ENCODE results near the gene FAM131A.

Gene FAM131A

DNA sequence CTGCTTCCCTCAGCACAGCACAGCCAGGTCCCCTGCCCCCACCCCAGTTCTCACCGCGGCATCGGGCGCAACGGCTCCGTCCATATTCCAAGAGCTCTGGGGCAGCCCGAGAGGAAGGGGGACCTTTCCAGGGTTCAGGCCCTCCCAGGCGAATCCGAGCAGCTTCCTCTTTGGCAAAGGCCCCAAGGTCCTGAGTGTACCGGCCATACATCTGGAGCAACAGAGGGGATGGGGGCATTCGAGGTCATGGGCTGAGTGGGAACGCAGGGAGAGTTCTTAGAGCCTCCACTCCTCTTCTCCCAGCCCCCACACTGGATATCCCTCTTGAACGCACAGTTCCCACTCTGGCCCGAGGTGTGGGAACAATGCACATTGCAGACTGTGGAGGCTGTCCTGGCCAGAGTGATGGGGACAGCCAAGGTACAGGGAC is 21.5 kb downstream of the FAM131A start:
- DNase-seq: no peak

DNA sequence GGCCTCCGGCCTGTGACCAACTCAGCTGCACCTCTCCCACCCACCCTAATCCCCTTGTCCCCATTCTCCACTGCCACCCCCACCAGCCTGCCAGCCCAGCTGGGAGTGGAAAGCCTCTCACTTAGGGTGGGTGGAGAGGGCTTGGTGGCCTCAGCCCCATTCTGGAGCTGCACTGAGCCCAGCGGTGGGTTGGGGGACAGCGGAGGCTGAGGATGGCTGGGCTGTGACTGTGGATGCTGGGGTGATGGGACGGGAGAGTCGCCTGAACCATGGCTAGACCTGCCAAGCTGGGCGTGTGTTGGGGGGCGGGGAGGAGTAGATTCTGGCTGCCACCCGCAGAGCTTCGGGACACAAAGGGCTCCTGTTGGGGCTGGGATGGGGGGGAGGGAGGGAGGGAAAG is 22.2 kb downstream of the FAM131A start:
- no peak for DNase-seq

DNA sequence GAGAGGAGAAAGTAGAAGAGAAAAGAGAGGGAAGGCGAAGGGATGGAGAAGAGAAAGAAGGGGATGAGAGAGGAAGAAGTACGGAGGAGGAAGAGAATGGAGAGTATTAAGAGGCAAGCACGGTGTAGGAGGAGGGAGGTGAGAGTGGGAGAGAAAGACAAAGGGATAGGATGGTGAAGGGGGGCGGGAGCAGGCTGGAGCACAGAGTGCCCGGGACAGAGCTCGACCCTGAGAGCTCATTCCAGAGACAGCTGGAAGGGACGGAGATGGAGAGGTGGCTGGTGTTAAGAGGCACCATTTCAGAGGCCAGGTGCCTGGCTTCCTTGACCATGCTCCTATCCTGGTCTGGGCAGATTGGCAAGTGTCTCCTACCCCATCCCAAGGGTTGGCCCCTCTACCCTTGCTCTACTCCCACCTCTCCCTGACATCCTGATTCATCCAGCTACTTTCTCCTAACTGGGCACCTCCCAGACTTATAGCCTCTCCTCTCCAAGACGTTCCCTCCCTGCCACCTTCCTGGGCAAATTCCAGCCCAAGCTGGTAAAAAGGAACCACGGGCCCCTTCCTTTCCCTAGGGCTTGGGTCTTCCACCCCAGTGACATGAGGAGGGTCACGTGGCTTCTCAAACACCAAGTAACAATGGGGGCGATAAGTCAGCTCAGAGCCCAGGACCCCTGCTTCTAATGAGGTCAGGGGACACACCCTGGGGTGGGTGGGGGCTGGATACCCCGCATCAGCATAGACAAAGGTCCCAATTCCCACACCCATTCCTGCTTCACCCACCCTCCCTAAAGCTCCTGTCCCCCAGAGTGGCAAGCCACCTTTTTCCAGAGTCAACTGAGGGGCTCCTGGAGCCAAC is 22.9 kb downstream of the FAM131A start:
- no peak for DNase-seq

DNA sequence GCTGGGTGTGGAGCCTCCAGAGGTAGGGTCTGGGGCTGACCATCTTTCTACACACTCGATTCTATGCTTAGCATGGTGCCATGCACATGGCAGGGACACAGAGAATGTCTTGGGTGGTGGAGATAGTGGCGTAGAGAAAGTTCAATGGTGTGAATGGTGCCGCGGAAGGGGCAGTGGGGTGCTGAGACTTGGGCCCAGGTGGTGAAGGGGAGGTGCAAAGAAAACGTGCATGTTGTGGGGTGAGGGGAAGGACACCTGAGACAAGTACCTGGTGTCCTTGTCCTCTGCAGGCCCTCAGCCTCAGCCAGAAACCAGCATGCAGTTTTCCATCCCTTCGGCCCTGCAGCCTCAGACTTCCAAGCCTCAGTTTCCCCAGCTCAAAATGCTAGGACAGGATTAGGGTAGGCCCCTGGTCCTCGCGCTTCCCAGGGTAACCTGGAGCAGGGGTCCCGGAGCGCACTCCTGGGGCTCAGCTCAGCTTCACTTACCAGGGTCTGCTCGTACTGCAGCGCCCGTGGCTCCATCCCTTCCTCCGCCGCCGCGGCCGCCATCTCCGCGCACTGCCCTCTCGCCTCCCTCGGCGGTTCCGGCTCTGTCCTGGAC is 23.6 kb downstream of the FAM131A start:
- DNase-seq: no peak

DNA sequence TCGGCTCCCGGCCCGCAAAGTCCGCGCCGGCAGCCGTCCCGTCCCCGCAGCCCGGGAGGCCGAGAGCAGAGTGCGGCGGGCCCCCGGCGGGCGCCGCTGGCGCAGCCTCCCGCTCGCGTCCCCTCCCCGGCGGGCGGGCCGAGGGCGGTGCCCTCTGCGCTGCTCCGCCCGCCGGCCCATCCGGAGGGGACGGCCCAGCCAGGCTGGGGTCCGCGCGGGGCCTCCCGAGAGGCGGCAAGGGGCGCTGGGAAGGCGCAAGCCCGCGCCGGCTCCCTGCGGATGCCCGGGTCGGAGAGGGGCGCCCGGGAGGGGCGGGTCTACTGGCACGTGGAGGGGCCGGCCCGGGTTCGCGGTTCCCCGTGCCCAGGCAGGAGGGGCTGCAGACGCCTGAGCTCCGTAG is 24.1 kb downstream of the FAM131A start, which contains the start of the genes CLCN2 and POLR2H:
Gene CLCN2 (minus strand): TSS at position 74 of the 400 bp plus-strand sequence. CDS start 126 bp downstream, outside the sequence.
Gene POLR2H (plus strand): TSS at position 179 of the 400 bp plus-strand sequence. CDS start 1,783 bp downstream, outside the sequence.
- DNase-seq: peak; percentile 39

DNA sequence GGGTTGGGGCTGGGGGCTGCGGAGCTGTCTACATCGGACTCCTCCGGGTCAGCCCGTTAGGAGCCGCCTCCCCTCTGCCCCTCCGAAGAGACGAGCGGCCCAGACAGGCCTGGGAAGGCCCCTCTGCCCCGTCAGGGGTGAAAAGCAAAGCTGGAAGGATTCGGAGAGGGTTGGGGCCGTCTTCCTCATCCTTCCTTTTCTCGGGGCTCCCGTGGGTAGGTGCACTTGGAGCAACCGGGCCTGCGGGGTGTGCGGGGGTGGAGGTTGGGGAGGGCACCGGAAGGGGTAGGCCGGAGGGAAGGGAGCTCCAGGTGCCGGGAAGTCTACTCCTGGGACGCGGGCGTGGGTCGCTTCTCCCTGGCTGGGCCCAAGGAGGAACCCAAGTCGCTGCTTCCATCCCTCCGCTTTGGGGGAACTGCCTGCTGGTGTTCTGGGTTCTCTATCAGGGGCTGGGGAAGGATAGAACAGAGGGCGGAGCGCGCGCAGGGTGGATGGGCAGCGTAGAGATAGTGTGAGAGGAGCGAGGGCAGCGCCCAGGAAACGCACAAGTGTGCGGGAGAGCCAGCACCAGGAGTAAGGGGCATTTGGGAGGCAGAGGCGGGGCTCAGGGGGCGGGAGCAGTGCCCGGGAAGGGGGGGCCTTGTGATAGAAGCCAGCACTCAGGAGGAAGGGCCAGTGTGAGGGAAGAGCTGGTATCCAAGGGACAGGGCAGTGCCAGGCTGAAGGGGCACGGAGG is 24.7 kb downstream of the FAM131A start:
- no peak for DNase-seq

DNA sequence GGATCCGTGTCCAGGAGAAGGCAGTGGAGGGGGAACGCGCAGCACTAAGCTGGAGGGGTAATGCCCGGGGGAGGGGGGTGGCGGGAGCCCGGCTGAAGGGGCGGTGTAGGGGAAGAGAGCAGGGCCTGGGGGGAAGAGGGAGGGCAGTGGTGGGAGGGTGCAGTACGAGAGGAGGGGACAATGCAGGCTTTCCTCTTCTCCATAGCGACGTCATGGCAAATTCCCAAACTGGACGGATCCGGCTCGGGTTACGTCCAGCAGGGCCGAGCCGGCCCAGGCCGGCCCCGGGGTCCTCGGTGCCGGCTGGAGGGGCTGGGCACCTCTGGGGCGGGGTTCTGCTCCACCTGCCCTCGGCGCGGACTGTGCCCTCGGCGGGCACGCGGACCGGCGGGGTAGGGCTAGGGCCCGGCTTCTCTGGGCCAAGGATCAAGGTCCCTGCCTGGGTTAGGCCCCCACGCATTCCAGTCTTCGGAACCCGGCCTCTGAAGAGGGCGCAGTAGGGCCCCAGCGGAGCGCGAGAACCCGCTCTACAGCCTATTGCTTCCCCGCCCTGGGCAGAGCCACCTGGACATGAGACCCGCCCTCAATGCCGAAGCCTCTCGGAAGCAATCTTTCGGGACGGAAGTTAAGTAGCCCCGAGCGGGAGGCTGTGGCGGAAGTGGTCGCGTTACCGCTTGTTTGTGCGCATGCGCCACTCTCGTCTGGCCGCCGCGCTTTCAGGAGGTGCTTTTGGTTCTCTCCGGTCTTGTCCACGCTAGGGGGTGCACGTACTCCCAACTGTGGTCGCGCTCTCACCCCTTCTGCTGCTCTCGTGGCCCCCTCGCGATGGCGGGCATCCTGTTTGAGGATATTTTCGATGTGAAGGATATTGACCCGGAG is 25.5 kb downstream of the FAM131A start:
- DNase-seq: peak; percentile 96

DNA sequence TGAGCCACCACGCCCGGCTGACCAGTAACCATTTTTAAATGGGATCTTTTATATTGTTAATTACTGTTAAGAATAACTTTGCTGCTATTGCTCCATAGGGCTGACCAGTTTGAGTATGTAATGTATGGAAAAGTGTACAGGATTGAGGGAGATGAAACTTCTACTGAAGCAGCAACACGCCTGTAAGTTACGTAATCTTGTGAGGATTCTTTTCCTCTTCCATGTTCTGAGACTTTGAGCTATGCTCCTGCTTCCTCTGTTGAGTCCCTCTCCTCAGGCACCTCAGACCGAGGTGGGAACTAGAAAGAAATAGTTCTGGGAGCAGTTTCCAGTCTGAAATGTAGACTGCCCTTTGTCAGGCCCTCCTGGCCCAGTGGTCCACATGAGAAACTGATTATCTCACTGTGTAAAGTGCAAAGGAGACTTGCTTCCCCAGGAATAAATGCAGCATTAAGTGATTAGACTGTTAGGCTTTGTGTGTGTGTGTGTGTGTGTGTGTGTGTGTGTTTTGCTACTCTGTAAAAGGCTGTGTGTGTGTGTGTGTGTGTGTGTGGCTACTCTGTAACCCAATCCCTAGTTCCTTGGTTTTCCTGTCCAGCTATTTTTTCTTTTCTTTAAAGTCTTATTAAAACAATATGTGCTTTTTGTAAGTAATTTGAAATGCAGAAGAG is 29.4 kb downstream of the FAM131A start:
- no peak for DNase-seq

DNA sequence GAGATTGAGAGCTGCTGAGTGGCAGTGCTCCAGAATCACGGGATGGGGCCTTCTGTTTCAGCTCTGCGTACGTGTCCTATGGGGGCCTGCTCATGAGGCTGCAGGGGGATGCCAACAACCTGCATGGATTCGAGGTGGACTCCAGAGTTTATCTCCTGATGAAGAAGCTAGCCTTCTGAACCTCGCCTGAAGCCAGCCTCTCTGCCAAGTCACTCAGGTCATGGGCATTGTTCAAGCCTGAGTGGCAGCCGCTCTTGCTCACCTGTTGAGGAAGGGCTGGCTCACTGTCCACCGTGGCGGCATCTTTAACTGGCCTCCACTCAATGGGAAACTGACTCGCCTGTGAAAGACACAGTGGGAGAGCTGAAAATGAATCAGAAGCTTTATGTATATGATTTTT is 30.7 kb downstream of the FAM131A start:
- DNase-seq: no peak

DNA sequence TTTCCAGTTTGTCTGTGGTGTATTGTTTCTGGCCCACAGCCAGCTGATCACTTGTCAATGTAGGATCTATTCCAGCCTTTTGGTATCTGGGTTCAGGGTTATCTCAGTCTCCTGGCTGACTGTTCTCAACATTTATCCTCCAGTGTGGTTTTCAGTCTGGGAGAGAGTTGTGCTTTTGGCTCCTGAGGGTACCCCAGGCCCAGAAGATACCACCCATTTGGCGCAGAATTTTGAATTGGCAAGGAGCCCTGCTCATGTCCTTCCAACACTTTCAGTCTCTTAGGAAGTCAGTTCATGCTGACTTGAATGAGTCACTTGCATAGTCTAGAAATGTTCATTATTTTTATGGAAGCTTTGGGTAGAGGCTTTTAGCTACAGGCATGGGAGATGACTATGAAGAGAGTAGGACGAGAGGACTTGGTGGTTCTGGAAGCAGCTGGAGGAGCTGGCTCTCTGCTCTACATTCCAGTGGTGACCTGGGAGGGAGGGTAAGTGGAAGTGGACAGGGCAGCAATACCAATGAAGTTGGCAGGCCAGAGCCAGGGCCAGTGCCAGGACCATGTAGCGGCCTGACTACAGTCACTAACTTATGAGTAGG is 31.3 kb downstream of the FAM131A start:
- no peak for DNase-seq

DNA sequence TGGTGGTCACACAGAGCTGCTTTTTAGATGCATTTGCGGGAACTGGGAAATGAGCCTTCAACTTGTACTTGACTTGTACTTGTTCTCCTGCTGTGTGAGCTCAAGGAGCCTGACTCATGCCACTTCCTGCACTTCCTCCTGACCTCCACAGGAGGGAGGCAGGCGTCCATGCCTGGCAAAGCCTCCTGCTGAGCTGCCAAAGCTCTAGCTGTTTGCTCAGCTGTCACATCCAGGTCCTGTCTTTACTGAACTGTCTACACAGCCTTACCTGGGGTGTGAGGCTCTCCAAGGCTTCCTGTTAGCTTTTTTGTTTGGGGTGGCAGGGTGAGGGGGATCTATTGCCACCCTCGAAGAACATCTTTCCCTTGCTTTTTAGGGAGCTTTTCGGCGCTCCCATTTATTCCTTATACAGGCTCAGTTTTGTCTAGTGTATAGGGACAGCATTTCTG is 34.2 kb downstream of the FAM131A start:
- DNase-seq: no peak

DNA sequence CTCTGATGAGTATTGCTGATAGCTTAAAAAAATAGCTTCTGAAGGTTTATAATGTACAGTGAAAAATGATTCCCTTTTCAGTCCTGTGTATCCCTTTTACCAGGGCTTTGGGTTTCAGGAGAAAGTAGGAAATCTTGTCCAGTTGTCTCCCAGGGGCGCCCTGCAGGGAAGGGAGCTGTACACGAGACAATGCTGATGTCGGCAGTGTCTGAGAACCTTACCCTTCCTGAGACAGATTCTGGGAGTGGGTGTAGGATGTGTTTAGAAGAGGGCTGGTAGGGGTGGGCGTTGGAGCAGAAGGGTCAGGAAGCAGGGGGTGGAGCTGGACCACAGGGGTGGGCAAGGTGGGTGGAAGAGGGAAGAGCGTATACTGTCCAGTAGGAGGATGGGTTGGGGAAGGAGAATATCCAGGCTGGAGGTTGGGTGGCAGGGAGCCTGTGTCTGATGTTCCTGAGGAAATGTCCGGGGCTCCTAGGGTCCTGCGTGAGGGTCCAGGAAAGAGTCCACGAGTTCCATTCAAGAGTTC is 35.0 kb downstream of the FAM131A start:
- DNase-seq: no peak

DNA sequence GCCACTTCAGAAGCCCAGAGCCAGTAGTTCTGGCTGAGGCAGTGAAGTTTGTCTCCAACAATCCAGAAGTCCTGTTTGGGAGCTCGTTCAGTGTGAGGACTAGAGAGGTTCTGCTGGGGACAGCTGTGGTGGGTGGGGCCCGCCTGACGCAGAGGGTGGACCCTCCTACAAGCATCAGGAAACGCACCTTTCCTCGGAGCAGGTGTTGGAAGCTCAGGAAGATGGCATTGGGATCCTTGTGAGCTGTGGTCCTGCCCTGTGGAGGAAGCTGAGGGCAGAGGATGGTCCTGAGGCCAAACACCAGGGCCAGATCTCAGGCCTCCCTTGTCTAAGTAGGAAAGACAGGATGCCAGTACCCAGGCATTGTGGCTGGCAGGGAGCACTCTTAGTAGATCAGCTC is 35.5 kb downstream of the FAM131A start:
- no peak for DNase-seq

DNA sequence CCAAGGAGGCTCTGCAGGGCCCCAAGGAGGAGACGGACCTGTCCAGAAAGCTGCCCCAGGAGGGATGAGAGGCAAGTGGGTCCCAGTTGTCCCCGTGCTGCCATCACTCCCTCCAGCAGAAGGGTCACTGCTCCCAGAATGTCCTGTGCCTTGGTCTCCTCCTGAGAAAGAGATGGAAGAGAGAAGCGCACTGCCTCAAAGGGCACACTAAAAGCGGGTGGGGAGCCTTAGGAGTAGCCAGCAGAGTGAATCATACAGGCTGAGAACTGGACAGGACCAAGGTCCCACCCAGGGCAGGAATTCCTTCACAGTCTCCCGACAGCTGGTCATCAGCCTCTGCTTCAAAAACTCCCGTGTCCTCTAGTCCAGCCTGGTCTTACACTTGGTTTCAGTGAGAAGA is 36.0 kb downstream of the FAM131A start:
- no peak for DNase-seq

DNA sequence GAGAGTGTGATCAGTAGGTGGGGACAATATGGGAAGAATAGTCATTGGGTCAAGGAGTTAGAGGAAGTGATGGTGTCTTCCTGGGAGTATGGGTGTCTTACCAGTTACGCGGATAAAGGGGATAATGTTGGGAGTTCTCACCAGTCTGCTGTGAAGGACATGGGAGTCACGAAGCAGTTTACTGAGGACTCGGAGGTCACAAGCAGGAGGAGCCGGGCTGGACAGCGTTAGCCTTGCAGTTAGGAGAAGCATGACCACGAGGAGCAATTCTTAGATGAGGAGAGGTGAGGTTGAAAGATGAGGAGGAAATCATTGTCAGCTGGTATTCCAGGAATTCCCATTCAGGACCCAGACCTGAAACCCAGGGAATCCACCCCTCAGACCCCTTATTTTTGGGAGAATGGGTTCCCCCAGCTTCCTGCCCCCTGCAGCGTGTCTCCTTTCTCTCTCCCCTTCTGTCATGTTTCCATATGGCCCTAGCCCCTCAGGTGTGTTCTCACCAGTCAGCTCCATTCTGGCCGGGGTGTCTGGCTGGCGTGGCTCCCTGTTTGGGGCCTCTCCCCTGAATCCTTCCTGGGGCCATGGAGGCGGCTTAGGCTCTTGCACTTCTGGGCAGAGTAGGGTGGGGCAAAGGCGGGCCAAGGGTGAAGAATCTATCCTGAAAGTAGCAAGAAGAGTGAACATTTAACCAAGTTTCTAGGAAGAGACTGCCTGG is 38.5 kb downstream of the FAM131A start:
- no peak for DNase-seq

DNA sequence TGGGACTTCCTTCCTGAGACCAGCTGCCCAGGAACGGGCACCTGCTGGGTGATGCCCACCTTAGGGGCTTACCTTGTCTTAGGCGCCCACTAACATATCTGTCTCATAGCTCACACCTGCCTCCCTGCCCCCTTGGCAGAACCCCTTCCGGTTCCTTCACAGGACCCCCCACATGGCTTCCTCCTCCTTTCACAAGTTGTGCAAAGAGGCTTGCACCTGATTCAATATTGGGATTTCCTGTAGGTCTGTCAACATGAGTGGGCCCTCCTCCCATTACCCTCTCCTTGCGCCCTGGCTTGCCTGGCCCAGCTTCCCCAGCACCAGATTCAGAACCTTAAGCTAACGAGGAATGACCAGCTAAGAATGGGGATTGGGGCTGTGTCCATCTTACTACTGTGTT is 40.0 kb downstream of the FAM131A start:
- DNase-seq: no peak

DNA sequence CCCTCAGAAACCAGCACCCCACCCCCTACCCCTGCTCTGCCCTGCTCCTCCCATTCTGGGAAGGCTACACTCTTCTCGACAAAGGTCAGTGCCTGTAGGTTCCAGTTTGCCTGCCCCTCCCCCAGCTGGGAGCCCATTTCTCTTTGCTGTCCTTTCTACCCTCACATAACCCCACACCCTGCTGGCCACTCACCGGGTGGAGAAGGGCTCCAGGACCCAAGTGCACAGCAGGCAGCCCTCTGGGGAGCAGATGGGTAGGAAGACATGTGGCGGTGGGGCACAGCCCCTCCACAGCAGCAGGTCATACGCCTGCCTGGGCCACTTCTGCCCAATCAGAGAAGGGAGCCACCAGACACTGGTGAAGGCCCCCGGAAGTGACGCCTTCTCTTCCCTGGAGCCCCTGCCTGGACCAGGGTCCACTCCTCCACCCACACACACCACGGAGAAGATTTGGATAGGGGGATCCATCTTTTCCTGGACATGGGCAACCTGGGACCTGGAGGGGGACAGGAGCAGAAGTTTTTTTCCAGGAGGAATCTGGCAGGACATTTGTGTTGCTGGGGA is 40.6 kb downstream of the FAM131A start, which contains the start of gene THPO:
Gene THPO (minus strand): TSS at position 326 of the 564 bp plus-strand sequence. CDS start 1,948 bp downstream, outside the sequence.
- no peak for DNase-seq

DNA sequence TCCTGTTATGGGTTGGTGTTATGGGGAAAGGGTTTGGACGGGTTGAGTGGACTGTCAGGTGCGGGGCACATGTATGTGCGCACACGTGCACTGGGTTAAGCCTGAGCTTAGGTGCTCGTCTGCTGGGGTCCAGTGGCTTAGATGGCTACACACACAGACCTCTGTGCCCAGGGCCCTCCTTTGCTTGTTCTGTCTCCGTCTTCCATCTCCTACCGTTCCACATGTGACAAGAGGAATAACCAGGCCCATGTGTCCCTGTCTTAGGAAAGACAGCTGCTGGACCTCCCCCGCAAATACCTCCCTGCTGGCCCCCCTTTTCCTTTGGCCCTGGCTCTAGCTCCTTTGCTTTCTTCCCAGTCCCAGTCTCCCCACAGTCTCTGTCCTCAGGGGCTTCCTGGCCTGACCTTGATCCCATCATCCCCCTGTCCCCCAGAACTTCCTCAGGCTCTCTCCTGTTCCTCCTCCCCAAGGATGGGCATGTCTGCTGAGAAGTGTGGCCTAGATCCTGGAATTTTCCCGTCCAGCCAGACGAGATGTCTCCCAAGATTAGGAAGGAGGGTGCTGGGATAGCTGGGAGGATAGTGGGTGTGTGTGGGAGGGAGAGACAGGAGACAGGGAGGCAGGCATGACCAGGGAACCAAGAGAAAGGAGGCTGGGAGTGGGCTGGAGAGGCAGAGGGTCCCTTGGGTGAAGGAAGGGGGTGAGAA is 41.4 kb downstream of the FAM131A start:
- no peak for DNase-seq

All from NCI-H1048 (cell line).